GM12878 (cell line): ENCODE results near the gene GINS1. TPM values are rescaled to one million over a fixed set of nuclear protein-coding genes. Genes with fewer than 3 reads are reported as not detected.

Experiments used
- ATAC-seq: fragments of 200-7000 bp; cut with Tn5 transposase; 3 replicates; pipeline ENCODE4 v1.9.1; 2020; ENCODE audit warnings: mild to moderate bottlenecking, moderate library complexity
- BruUV-seq: library from RNA; stranded (reverse); fragments of 400-500 nt; replicated peaks from 2 replicates; lab custom pipeline; 2021; lab: Mats Ljungman, UMichigan
- CTCF ChIA-PET: fragments of 300-600 bp; sonication (Branson Sonifier 250); formaldehyde crosslinking; extraction: SDS; loops from one replicate; lab custom pipeline; 2021; ENCODE audit warnings: inconsistent platforms; lab: Yijun Ruan, JAX
- POLR2A ChIA-PET: fragments of 350-600 bp; formaldehyde crosslinking; extraction: SDS; loops from one replicate; lab custom pipeline; 2021; ENCODE audit warnings: inconsistent platforms; lab: Charles Lee
- RAD21 ChIA-PET: fragments of 300-600 bp; sonication (Branson Sonifier 250); formaldehyde crosslinking; loops from one replicate; lab custom pipeline; 2023; ENCODE audit warnings: antibody characterized with exemption; ENCODE audit not compliant: unreplicated experiment; lab: Charles Lee
- SMC1A ChIA-PET: fragments of 300-600 bp; sonication (Branson Sonifier 250); formaldehyde crosslinking; loops from one replicate; lab custom pipeline; 2023; ENCODE audit not compliant: unreplicated experiment, uncharacterized antibody; lab: Charles Lee
- DNase-seq: peaks from one replicate; pipeline ENCODE4 v3.0.0-alpha.2; 2011; ENCODE audit warnings: low read depth, low spot score
- FAIRE-seq: peaks from 3 replicates; lab custom pipeline; 2011; peaks lifted over from hg19 to GRCh38; lab: Jason Lieb, UNC
- H2AFZ ChIP-seq: 2 replicates; pipeline ENCODE4 v1.6.0; 2011; ENCODE audit warnings: low read depth, low read length, control low read depth; ENCODE audit not compliant: control insufficient read depth
- H3K27ac ChIP-seq: 2 replicates; pipeline ENCODE4 v1.5.1; 2011; ENCODE audit warnings: control low read depth; ENCODE audit not compliant: control insufficient read depth, insufficient read depth
- H3K27me3 ChIP-seq, 2 experiments: replicated peaks in 1 of 2; 2 replicates each; pipeline versions ENCODE4 v1.6.0 to v1.6.1; 2011; ENCODE audit warnings: low read length in 1 of 2; ENCODE audit not compliant: control insufficient read depth in 2 of 2, insufficient read depth in 2 of 2
- H3K36me3 ChIP-seq, 2 experiments: 2 replicates each; pipeline ENCODE4 v1.5.1; 2011; ENCODE audit warnings: low read length in 1 of 2; ENCODE audit not compliant: control insufficient read depth in 2 of 2, insufficient read depth in 2 of 2
- H3K4me1 ChIP-seq: 2 replicates; pipeline ENCODE4 v1.6.1; 2011; ENCODE audit warnings: mild to moderate bottlenecking, low read length, moderate library complexity, mixed read lengths; ENCODE audit not compliant: control insufficient read depth, insufficient read depth
- H3K4me2 ChIP-seq: 2 replicates; pipeline ENCODE4 v1.6.0; 2011; ENCODE audit warnings: control low read depth; ENCODE audit not compliant: control insufficient read depth, insufficient read depth
- H3K4me3 ChIP-seq: fragments of 200-600 bp; sonication (generic); 2 replicates; pipeline ENCODE4 v1.5.1; 2016
- H3K79me2 ChIP-seq: 2 replicates; pipeline ENCODE4 v1.6.0; 2011; ENCODE audit warnings: low read length; ENCODE audit not compliant: control insufficient read depth, insufficient read depth
- H3K9ac ChIP-seq: 2 replicates; pipeline ENCODE4 v1.8.0; 2011; ENCODE audit warnings: low read length, control low read depth, mixed read lengths; ENCODE audit not compliant: control insufficient read depth, insufficient read depth
- H3K9me3 ChIP-seq: replicated peaks from 3 replicates; pipeline ENCODE4 v1.5.1; 2011; ENCODE audit warnings: mild to moderate bottlenecking, low read length; ENCODE audit not compliant: control insufficient read depth, insufficient read depth
- H4K20me1 ChIP-seq: 2 replicates; pipeline ENCODE4 v1.6.0; 2011; ENCODE audit not compliant: control insufficient read depth, insufficient read depth
- BCL11A ChIP-seq: IDR thresholded peaks from 2 replicates; pipeline ENCODE4 v1.6.1; 2011; ENCODE audit warnings: low read depth, low read length
- EGR1 ChIP-seq, 2 experiments: IDR thresholded peaks; 1 replicate in 1 of 2; 2 replicates in 1 of 2; pipeline ENCODE4 v1.6.1; 2011 to 2012; ENCODE audit warnings: low read depth in 2 of 2, low read length in 2 of 2, borderline replicate concordance in 1 of 2, mild to moderate bottlenecking in 1 of 2, moderate library complexity in 1 of 2
- ETV6 ChIP-seq, 2 experiments: fragments of 450-650 bp in 1 of 2; IDR thresholded peaks in 1 of 2; conservative IDR thresholded peaks in 1 of 2; 2 replicates each; pipeline ENCODE4 v1.6.1; 2014; ENCODE audit warnings: antibody characterized with exemption in 1 of 2, borderline replicate concordance in 1 of 2, low read depth in 1 of 2, mild to moderate bottlenecking in 1 of 2, moderate library complexity in 1 of 2
- GABPA ChIP-seq: IDR thresholded peaks from 2 replicates; pipeline ENCODE4 v1.6.1; 2014; ENCODE audit warnings: antibody characterized with exemption, low read depth, mild to moderate bottlenecking, inconsistent platforms
- KAT2A ChIP-seq: conservative IDR thresholded peaks from 2 replicates; pipeline ENCODE4 v1.6.1; 2011; ENCODE audit warnings: low read depth, low read length; ENCODE audit not compliant: control insufficient read depth
- NBN ChIP-seq: fragments of 450-650 bp; IDR thresholded peaks from 2 replicates; pipeline ENCODE4 v1.6.1; 2016
- NRF1 ChIP-seq: conservative IDR thresholded peaks from 2 replicates; pipeline ENCODE4 v1.6.1; 2011; ENCODE audit warnings: mild to moderate bottlenecking, low read depth, low read length, improper control_type of control experiment
- POLR2AphosphoS2 ChIP-seq: IDR thresholded peaks from 2 replicates; pipeline ENCODE4 v1.6.1; 2011; ENCODE audit warnings: low read depth, mild to moderate bottlenecking, low read length, improper control_type of control experiment, moderate library complexity
- ZSCAN29 ChIP-seq: fragments of 450-650 bp; IDR thresholded peaks from 2 replicates; pipeline ENCODE4 v1.6.1; 2017; ENCODE audit warnings: mild to moderate bottlenecking, moderate library complexity
- WGBS: methylation state at CpG from one replicate; pipeline ENCODE4 v1.1.6; 2016; ENCODE audit warnings: low lambda C conversion rate; ENCODE audit not compliant: insufficient replicate concordance, insufficient coverage; ENCODE audit errors: missing lambda C conversion rate; 5-methylcytosine and 5-hydroxymethylcytosine counted together
- in situ Hi-C: fragments of 300-500 bp; cut with MboI; formaldehyde crosslinking; loops from 9 replicates; pipeline ENCODE4 v1.14.3; 2018; ENCODE audit warnings: mixed read lengths
- intact Hi-C: fragments of 100-400 bp; cut with micrococcal nuclease; formaldehyde crosslinking; loops from one replicate; pipeline ENCODE4 v1.14.2; 2022; ENCODE audit not compliant: unreplicated experiment
- polyA plus RNA-seq, 11 experiments: library from polyadenylated mRNA; depleted of rRNA in 4 of 11; unstranded in 6 of 11; stranded (reverse) in 5 of 11; fragments of >200 nt; fragmentation: Nextera tagmentation in 4 of 11; fragmentation: Illumina TruSeq in 1 of 11; extraction: Ambion mirVana in 4 of 11; extraction: Trizol in 1 of 11; gene quantifications; 1 replicate in 1 of 11; 2 replicates in 10 of 11; pipeline versions ENCODE4 v1.2.1 to v1.2.3, GENCODE V29; 2011 to 2016; ENCODE audit warnings: inconsistent platforms in 2 of 11, missing spikeins in 2 of 11, low read depth in 1 of 11
- total RNA-seq, 4 experiments: library from RNA; depleted of rRNA in 3 of 4; stranded (reverse); fragments of >200 nt in 3 of 4; fragmentation: Illumina TruSeq in 1 of 4; extraction: Trizol in 1 of 4; gene quantifications; 2 replicates each; pipeline versions ENCODE4 v1.2.1 to v1.2.3, GENCODE V29; 2013 to 2021
- TF ChIP-seq, protein P1 (sequence below): IDR thresholded peaks from 2 replicates; pipeline ENCODE4 v1.6.1; 2012; ENCODE audit warnings: mild to moderate bottlenecking, low read depth, low read length
- TF ChIP-seq, protein P2 (sequence below): fragments of 450-650 bp; IDR thresholded peaks from 2 replicates; pipeline ENCODE4 v1.6.1; 2017; ENCODE audit warnings: mild to moderate bottlenecking, moderate library complexity

GINS1 gene
- total and polyA plus RNA-seq, 10 of the 15 experiments (the other 5 are each of a cell fraction or from before 2014, with no cell fraction given) = 13.0 to 44.6 (median 30.3) TPM

DNA sequence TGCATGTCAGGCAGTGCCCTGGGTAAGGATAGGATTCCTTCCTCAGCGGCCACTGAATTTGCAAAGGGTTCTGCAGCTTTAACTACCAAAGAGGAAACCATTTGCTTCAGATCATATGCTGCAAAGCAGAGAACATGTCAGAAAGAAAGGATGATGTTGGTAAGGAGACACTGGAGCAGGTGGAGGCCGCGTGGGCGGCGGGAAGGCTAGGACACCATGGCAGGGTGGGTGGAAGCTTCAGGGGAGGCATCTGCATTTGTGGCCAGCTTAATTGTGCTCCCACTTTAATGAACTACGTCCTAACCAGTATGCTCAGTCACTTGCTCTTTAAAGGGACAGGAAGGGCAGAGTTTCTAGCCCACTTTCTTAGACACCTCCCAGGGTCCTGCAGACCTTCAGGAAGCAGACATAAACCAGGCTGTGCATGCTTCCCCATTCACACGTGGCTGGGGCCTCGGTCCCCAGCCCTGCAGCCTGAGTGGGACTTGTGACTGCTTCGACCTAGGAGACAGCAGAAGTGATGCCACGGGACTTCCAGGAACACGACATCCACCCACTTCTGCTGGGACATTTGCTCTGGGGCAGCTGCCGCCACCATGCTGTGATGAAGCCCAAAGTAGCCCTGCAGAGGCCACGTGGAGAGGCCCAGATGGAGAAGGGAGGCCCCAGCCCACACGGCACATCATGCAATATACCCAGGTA lies 76.1 kb downstream of the GINS1 start:
- WGBS = 50% methylated on average over 14 of the region's 14 CpGs
- no peak overlapping the region for H2AFZ ChIP-seq
- no TSS peak for BruUV-seq
- H3K27ac ChIP-seq = no peak overlapping the region
- no peaks in the 10 kb centered on the region for H4K20me1 ChIP-seq
- H3K36me3 ChIP-seq = no peaks in the 10 kb centered on the region
- no peak overlapping the region for H3K4me3 ChIP-seq
- H3K79me2 ChIP-seq = no peaks in the 10 kb centered on the region
- H3K4me2 ChIP-seq = no peak overlapping the region
- H3K27me3 ChIP-seq = no peaks in the 10 kb centered on the region; a peak in 1 of 4 replicates
- SMC1A ChIA-PET = no interaction called here
- H3K9ac ChIP-seq = no peak overlapping the region
- TF ChIP-seq NBN (no peak), KAT2A (no peak), BCL11A (no peak), ZSCAN29 (no peak), EGR1 (IDR thresholded peaks at IDR 0.05; ENCODE audit: borderline replicate concordance in 1 of 2, low read depth in 2 of 2, low read length in 2 of 2) (no peak), POLR2AphosphoS2 (no peak), NRF1 (no peak), ETV6 (conservative IDR thresholded peaks at IDR 0.05 in 1 of 2, IDR thresholded peaks at IDR 0.05 in 1 of 2; ENCODE audit: borderline replicate concordance in 1 of 2, low read depth in 1 of 2) (no peak), GABPA (no peak)
- TF ChIP-seq, protein P1, sequence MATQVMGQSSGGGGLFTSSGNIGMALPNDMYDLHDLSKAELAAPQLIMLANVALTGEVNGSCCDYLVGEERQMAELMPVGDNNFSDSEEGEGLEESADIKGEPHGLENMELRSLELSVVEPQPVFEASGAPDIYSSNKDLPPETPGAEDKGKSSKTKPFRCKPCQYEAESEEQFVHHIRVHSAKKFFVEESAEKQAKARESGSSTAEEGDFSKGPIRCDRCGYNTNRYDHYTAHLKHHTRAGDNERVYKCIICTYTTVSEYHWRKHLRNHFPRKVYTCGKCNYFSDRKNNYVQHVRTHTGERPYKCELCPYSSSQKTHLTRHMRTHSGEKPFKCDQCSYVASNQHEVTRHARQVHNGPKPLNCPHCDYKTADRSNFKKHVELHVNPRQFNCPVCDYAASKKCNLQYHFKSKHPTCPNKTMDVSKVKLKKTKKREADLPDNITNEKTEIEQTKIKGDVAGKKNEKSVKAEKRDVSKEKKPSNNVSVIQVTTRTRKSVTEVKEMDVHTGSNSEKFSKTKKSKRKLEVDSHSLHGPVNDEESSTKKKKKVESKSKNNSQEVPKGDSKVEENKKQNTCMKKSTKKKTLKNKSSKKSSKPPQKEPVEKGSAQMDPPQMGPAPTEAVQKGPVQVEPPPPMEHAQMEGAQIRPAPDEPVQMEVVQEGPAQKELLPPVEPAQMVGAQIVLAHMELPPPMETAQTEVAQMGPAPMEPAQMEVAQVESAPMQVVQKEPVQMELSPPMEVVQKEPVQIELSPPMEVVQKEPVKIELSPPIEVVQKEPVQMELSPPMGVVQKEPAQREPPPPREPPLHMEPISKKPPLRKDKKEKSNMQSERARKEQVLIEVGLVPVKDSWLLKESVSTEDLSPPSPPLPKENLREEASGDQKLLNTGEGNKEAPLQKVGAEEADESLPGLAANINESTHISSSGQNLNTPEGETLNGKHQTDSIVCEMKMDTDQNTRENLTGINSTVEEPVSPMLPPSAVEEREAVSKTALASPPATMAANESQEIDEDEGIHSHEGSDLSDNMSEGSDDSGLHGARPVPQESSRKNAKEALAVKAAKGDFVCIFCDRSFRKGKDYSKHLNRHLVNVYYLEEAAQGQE = no peak
- TF ChIP-seq, protein P2, sequence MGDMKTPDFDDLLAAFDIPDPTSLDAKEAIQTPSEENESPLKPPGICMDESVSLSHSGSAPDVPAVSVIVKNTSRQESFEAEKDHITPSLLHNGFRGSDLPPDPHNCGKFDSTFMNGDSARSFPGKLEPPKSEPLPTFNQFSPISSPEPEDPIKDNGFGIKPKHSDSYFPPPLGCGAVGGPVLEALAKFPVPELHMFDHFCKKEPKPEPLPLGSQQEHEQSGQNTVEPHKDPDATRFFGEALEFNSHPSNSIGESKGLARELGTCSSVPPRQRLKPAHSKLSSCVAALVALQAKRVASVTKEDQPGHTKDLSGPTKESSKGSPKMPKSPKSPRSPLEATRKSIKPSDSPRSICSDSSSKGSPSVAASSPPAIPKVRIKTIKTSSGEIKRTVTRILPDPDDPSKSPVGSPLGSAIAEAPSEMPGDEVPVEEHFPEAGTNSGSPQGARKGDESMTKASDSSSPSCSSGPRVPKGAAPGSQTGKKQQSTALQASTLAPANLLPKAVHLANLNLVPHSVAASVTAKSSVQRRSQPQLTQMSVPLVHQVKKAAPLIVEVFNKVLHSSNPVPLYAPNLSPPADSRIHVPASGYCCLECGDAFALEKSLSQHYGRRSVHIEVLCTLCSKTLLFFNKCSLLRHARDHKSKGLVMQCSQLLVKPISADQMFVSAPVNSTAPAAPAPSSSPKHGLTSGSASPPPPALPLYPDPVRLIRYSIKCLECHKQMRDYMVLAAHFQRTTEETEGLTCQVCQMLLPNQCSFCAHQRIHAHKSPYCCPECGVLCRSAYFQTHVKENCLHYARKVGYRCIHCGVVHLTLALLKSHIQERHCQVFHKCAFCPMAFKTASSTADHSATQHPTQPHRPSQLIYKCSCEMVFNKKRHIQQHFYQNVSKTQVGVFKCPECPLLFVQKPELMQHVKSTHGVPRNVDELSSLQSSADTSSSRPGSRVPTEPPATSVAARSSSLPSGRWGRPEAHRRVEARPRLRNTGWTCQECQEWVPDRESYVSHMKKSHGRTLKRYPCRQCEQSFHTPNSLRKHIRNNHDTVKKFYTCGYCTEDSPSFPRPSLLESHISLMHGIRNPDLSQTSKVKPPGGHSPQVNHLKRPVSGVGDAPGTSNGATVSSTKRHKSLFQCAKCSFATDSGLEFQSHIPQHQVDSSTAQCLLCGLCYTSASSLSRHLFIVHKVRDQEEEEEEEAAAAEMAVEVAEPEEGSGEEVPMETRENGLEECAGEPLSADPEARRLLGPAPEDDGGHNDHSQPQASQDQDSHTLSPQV = no peak
- no peaks in the 10 kb centered on the region for H3K9me3 ChIP-seq
- RAD21 ChIA-PET = no interaction called here
- DNase-seq (no peak), ATAC-seq (no peak), FAIRE-seq (no peak)
- intact Hi-C loops (no loop called here), in situ Hi-C loops (no loop called here)
- POLR2A ChIA-PET = no interaction called here
- CTCF ChIA-PET = no interaction called here
- H3K4me1 ChIP-seq = no peaks in the 10 kb centered on the region
